ENCODE results near the gene RNF150.
"Not testable (repeated sequence)": the region's sequence is repeated elsewhere in the genome, so short reads cannot be mapped to it uniquely, and the experiment has no call there.

Gene RNF150

GRCh38 chr4:140862177-140862442 lies 271.2 kb downstream of the RNF150 start:
- DNase-seq (ENCODE audit: low read depth) = no peak

- no peak for DNase-seq (ENCODE audit: low read depth)
Measured at GRCh38 chr4:140861359-140862176, 271.7 kb downstream of the RNF150 start.

GRCh38 chr4:140858897-140859296 lies 274.4 kb downstream of the RNF150 start:
- DNase-seq (ENCODE audit: low read depth) = no peak

- DNase-seq (ENCODE audit: low read depth) = no peak
Measured at GRCh38 chr4:140857111-140857510, 276.2 kb downstream of the RNF150 start.

- DNase-seq (ENCODE audit: low read depth) = no peak
Measured at GRCh38 chr4:140856621-140857062, 276.6 kb downstream of the RNF150 start.

GRCh38 chr4:140854168-140854567 lies 279.1 kb downstream of the RNF150 start:
- DNase-seq (ENCODE audit: low read depth) = no peak

- no peak for DNase-seq (ENCODE audit: low read depth)
Measured at GRCh38 chr4:140851804-140852203, 281.5 kb downstream of the RNF150 start.

GRCh38 chr4:140851032-140851636 lies 282.1 kb downstream of the RNF150 start:
- DNase-seq (ENCODE audit: low read depth) = no peak

- no peak for DNase-seq (ENCODE audit: low read depth)
Measured at GRCh38 chr4:140849526-140849925, 283.7 kb downstream of the RNF150 start.

- no peak for DNase-seq (ENCODE audit: low read depth)
Measured at GRCh38 chr4:140846736-140847135, 286.5 kb downstream of the RNF150 start.

GRCh38 chr4:140844061-140844460 lies 289.2 kb downstream of the RNF150 start:
- no peak for DNase-seq (ENCODE audit: low read depth)

GRCh38 chr4:140841186-140841585 lies 292.1 kb downstream of the RNF150 start:
- no peak for DNase-seq (ENCODE audit: low read depth)

- no peak for DNase-seq (ENCODE audit: low read depth)
Measured at GRCh38 chr4:140839888-140840790, 293.1 kb downstream of the RNF150 start.

- DNase-seq (ENCODE audit: low read depth) = no peak
Measured at GRCh38 chr4:140839406-140839805, 293.9 kb downstream of the RNF150 start.

- no peak for DNase-seq (ENCODE audit: low read depth)
Measured at GRCh38 chr4:140837736-140838135, 295.5 kb downstream of the RNF150 start.

GRCh38 chr4:140834839-140835495 lies 298.3 kb downstream of the RNF150 start:
- no peak for DNase-seq (ENCODE audit: low read depth)

- no peak for DNase-seq (ENCODE audit: low read depth)
Measured at GRCh38 chr4:140833280-140833679, 300.0 kb downstream of the RNF150 start.

- no peak for DNase-seq (ENCODE audit: low read depth)
Measured at GRCh38 chr4:140829825-140830224, 303.4 kb downstream of the RNF150 start.

GRCh38 chr4:140826701-140827027 lies 306.6 kb downstream of the RNF150 start:
- no peak for DNase-seq (ENCODE audit: low read depth)

GRCh38 chr4:140820520-140820919 lies 312.7 kb downstream of the RNF150 start:
- DNase-seq (ENCODE audit: low read depth) = not testable (repeated sequence)

- no peak for DNase-seq (ENCODE audit: low read depth)
Measured at GRCh38 chr4:140819610-140820009, 313.7 kb downstream of the RNF150 start.

- no peak for DNase-seq (ENCODE audit: low read depth)
Measured at GRCh38 chr4:140818433-140818832, 314.8 kb downstream of the RNF150 start.

Measured in stimulated activated CD8-positive, alpha-beta memory T cell treated with anti-CD3 and anti-CD28 coated beads, Interleukin-15, amount 100 ng/mL, for 24 hours (primary cell).